GM23338 (cell line): Measurements from ENCODE around the gene ATP4A. TPM values are rescaled to one million over a fixed set of nuclear protein-coding genes. Genes with fewer than 3 reads are reported as not detected.

Source experiments
- ATAC-seq: fragments of 200-7000 bp; cut with Tn5 transposase; 3 replicates; pipeline ENCODE4 v1.9.1; 2020
- DNase-seq: peaks from one replicate; pipeline ENCODE4 v3.0.0-alpha.2; 2015; ENCODE audit warnings: low spot score
- H2AFZ ChIP-seq: fragments of 200-600 bp; sonication (generic); 2 replicates; pipeline ENCODE4 v1.8.0; 2016; ENCODE audit warnings: antibody characterized with exemption, mild to moderate bottlenecking, moderate library complexity
- H3F3A ChIP-seq: fragments of 200-600 bp; sonication (generic); replicated peaks from 2 replicates; pipeline ENCODE4 v1.8.0; 2017; ENCODE audit warnings: antibody characterized with exemption, mixed run types, low read depth
- H3K27ac ChIP-seq: fragments of 200-600 bp; sonication (generic); 2 replicates; pipeline ENCODE4 v1.6.1; 2016; ENCODE audit warnings: low read depth
- H3K27me3 ChIP-seq: fragments of 200-600 bp; sonication (generic); 2 replicates; pipeline ENCODE4 v1.8.0; 2016; ENCODE audit warnings: mild to moderate bottlenecking, mixed run types, moderate library complexity; ENCODE audit not compliant: insufficient read depth
- H3K36me3 ChIP-seq: fragments of 200-600 bp; sonication (generic); 2 replicates; pipeline ENCODE4 v1.8.0; 2016; ENCODE audit warnings: mild to moderate bottlenecking; ENCODE audit not compliant: insufficient read depth
- H3K4me1 ChIP-seq: fragments of 200-600 bp; sonication (generic); 2 replicates; pipeline ENCODE4 v1.8.0; 2016; ENCODE audit warnings: mild to moderate bottlenecking, moderate library complexity; ENCODE audit not compliant: insufficient read depth
- H3K4me2 ChIP-seq: fragments of 200-600 bp; sonication (generic); 2 replicates; pipeline ENCODE4 v1.7.1; 2017; ENCODE audit warnings: mixed run types
- H3K4me3 ChIP-seq: fragments of 200-600 bp; sonication (generic); 2 replicates; pipeline ENCODE4 v1.6.1; 2016; ENCODE audit warnings: mixed run types
- H3K79me2 ChIP-seq: fragments of 200-600 bp; sonication (generic); replicated peaks from 2 replicates; pipeline ENCODE4 v1.8.0; 2017; ENCODE audit warnings: mild to moderate bottlenecking; ENCODE audit not compliant: insufficient read depth
- H3K9me2 ChIP-seq: fragments of 200-600 bp; sonication (generic); 2 replicates; pipeline ENCODE4 v1.8.0; 2017; ENCODE audit not compliant: insufficient read depth
- H4K20me1 ChIP-seq: fragments of 200-600 bp; sonication (generic); replicated peaks from 2 replicates; pipeline ENCODE4 v1.8.0; 2017; ENCODE audit warnings: mild to moderate bottlenecking; ENCODE audit not compliant: insufficient read depth
- H3K27ac Mint-ChIP-seq: 2 replicates; pipeline ENCODE4 v1.8.0; 2020; ENCODE audit warnings: inconsistent platforms, mild to moderate bottlenecking, moderate library complexity, mixed read lengths
- H3K27me3 Mint-ChIP-seq: 3 replicates; pipeline ENCODE4 v1.8.0; 2022; ENCODE audit warnings: low read depth, mild to moderate bottlenecking, moderate library complexity, mixed read lengths, inconsistent platforms; ENCODE audit not compliant: insufficient read depth, poor library complexity
- H3K36me3 Mint-ChIP-seq: 3 replicates; pipeline ENCODE4 v1.8.0; 2021; ENCODE audit warnings: low read depth, mild to moderate bottlenecking, inconsistent platforms, moderate library complexity, mixed read lengths
- H3K4me1 Mint-ChIP-seq: 3 replicates; pipeline ENCODE4 v1.8.0; 2020; ENCODE audit warnings: mild to moderate bottlenecking, inconsistent platforms, mixed read lengths
- H3K4me3 Mint-ChIP-seq: 3 replicates; pipeline ENCODE4 v1.8.0; 2021; ENCODE audit warnings: moderate library complexity, mild to moderate bottlenecking, inconsistent platforms, mixed read lengths
- H3K9me3 Mint-ChIP-seq: 3 replicates; pipeline ENCODE4 v1.8.0; 2020; ENCODE audit warnings: moderate library complexity, mild to moderate bottlenecking, inconsistent platforms, mixed read lengths
- CREB1 ChIP-seq: fragments of 250-450 bp; sonication (Bioruptor Pico); IDR thresholded peaks from 2 replicates; pipeline ENCODE4 v1.5.0; 2020; ENCODE audit warnings: low read depth, mild to moderate bottlenecking, moderate library complexity
- ETS1 ChIP-seq: IDR thresholded peaks from 2 replicates; pipeline ENCODE4 v1.6.1; 2016; ENCODE audit warnings: antibody characterized with exemption
- EZH2 ChIP-seq: fragments of 200-600 bp; sonication (generic); IDR thresholded peaks from one replicate; pipeline ENCODE4 v1.8.0; 2017; ENCODE audit warnings: antibody characterized with exemption, mild to moderate bottlenecking, low read depth; ENCODE audit not compliant: unreplicated experiment
- JUNB ChIP-seq: IDR thresholded peaks from one replicate; pipeline ENCODE4 v1.6.1; 2016; ENCODE audit warnings: antibody characterized with exemption; ENCODE audit not compliant: unreplicated experiment
- NANOG ChIP-seq: IDR thresholded peaks from 2 replicates; pipeline ENCODE4 v1.6.1; 2016; ENCODE audit warnings: antibody characterized with exemption, borderline replicate concordance
- POLR2AphosphoS5 ChIP-seq: IDR thresholded peaks from 2 replicates; pipeline ENCODE4 v1.6.1; 2016; ENCODE audit warnings: antibody characterized with exemption, low read depth
- STAT1 ChIP-seq: IDR thresholded peaks from one replicate; pipeline ENCODE4 v1.6.1; 2016; ENCODE audit warnings: antibody characterized with exemption; ENCODE audit not compliant: unreplicated experiment
- ZNF462 ChIP-seq: fragments of 250-450 bp; sonication (Bioruptor Pico); IDR thresholded peaks from 2 replicates; pipeline ENCODE4 v1.5.0; 2020; ENCODE audit warnings: mild to moderate bottlenecking, moderate library complexity
- polyA plus RNA-seq: library from polyadenylated mRNA; unstranded; fragments of >200 nt; fragmentation: Nextera tagmentation; extraction: Ambion mirVana; gene quantifications from 2 replicates; pipeline ENCODE4 v1.2.1, GENCODE V29; 2016
- total RNA-seq: library from RNA; depleted of rRNA; stranded (reverse); fragments of >200 nt; shearing (Covaris generic); gene quantifications from 2 replicates; pipeline ENCODE4 v1.2.3, GENCODE V29; 2014

Gene ATP4A
- total and polyA plus RNA-seq, 2 experiments from 2014 or later, result 0.61 to 0.63 TPM

DNA sequence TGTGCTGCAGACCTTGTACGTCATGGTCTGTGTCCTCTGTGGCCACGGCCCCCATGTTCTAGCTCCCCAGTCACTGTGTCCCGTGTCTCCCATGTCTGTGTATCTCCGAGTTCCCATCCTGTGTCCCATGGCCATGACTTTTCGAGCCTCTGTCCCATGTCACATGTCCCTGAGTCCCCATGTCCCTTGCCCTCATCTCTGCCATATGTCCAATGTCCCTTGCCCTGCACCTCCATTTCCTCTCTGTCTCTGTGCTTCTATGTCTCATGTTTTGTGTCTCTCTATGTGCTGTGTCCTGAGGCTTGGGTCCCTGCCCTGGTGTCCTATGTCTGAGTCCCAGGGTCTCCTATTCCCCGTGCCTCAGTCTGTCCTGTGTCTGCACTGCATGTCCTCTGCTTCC lies 2.0 kb downstream of the ATP4A start (continued):
- TF ChIP-seq ZNF462, result no peak
- TF ChIP-seq STAT1, result no peak

- H3K27ac Mint-ChIP-seq, result no peak overlapping the region
- ATAC-seq, result no peak
- H3K4me3 ChIP-seq, result no peak overlapping the region
- peaks cover 11% of the 10 kb centered on the region; the same call in 1 of the 2 replicates for H3F3A ChIP-seq
- H4K20me1 ChIP-seq, result no peaks in the 10 kb centered on the region
- no peak overlapping the region for H2AFZ ChIP-seq
- H3K27me3 ChIP-seq, result peaks cover 10% of the 10 kb centered on the region
- H3K36me3 Mint-ChIP-seq, result no peaks in the 10 kb centered on the region; the same call in 2 of the 3 replicates
- H3K4me1 ChIP-seq, result peaks cover 8% of the 10 kb centered on the region; the same call in 1 of the 2 replicates
- no peak overlapping the region for H3K4me2 ChIP-seq
- H3K27me3 Mint-ChIP-seq, result peaks cover 26% of the 10 kb centered on the region
- no peaks in the 10 kb centered on the region; the same call in 1 of the 3 replicates for H3K9me3 Mint-ChIP-seq
- DNase-seq, result no peak
- H3K36me3 ChIP-seq, result no peaks in the 10 kb centered on the region
- peaks cover 12% of the 10 kb centered on the region for H3K4me1 Mint-ChIP-seq
- no peak overlapping the region for H3K27ac ChIP-seq
- no peaks in the 10 kb centered on the region for H3K79me2 ChIP-seq
- H3K9me2 ChIP-seq, result no peaks in the 10 kb centered on the region
- H3K4me3 Mint-ChIP-seq, result no peak overlapping the region
- TF ChIP-seq JUNB (no peak), POLR2AphosphoS5 (no peak), ETS1 (no peak), NANOG (no peak), CREB1 (CRISPR knock-in tag) (no peak), ZNF462 (no peak), STAT1 (no peak), EZH2 (no peak)
These were observed 2.8 kb downstream of the ATP4A start for GRCh38 chr19:35560677-35561076.
